ENCODE results near the gene DOCK6. TPM values are rescaled to one million over a fixed set of nuclear protein-coding genes. Genes with fewer than 3 reads are reported as not detected.

The DOCK6 gene
- total and polyA plus RNA-seq, 10 of the 15 experiments (the other 5 are each of a cell fraction or from before 2014, with no cell fraction given), result 0.76 to 24.8 (median 4.7) TPM

DNA sequence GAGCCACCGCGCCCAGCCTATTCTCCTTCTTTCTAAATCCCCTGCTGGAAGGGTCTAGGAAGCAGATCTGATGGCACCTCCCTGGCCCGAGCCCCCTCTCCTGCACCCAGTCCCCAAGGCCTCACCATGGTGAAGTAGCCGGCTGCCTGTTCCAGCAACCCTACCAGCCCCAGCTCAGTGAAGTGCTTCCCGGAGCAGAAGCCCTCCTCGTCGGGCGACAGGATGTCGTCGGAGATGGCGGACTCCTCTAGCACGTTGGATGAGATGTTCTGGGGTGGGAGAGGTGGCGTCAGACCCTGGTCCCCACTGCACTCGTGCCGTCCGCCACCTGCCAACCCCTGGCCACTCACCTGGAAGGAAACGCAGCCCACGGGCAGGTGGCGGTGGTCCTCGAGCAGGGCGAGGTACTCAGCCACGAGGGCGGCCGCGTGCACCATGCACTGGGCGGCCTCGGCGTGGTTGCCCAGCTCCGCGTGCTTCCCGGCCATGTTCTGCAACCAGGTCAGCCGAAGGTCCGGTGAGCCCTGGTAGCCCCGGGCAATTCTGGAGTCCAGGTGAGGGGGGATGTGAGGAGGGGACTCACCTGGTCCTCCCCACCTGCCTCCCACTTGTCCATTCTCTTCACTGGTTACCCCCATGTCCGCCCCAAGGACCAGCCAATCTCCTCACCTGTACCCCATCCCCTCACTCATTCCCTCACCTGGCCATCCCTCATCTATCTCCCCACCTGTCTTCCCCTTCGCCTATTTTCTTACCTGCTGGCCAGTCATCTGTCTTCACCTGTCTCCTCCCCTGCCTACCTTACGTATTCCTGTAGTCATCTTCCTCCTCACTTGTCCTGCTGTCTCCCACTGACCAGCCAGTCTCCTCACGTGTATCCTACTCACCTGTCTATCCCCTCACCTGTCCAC lies 53.5 kb downstream of the DOCK6 start:
- SMC1A ChIA-PET (ENCODE audit: uncharacterized antibody, unreplicated experiment), result no interaction called here
- no peak for FAIRE-seq
- DNase-seq (ENCODE audit: low read depth, low spot score), result no peak
- Histone ChIP-seq H3K79me2 (ENCODE audit: control insufficient read depth, insufficient read depth, low read length) (no peaks in the 10 kb centered on the region), H4K20me1 (ENCODE audit: control insufficient read depth, insufficient read depth) (no peaks in the 10 kb centered on the region), H3K4me1 (ENCODE audit: control insufficient read depth, insufficient read depth, low read length) (peaks cover 11% of the 10 kb centered on the region), H3K27me3 (replicated peaks in 1 of 2; ENCODE audit: control insufficient read depth in 2 of 2, insufficient read depth in 2 of 2, low read length in 1 of 2) (no peaks in the 10 kb centered on the region), H3K9me3 (replicated peaks; ENCODE audit: control insufficient read depth, insufficient read depth, low read length) (no peaks in the 10 kb centered on the region; the same call in 2 of the 3 replicates), H3K4me2 (ENCODE audit: control insufficient read depth, insufficient read depth) (no peak overlapping the region), H3K27ac (ENCODE audit: control insufficient read depth, insufficient read depth) (no peak overlapping the region), H3K9ac (ENCODE audit: control insufficient read depth, insufficient read depth, low read length) (no peak overlapping the region), H3K36me3 (ENCODE audit: control insufficient read depth in 2 of 2, insufficient read depth in 2 of 2, low read length in 1 of 2) (no peaks in the 10 kb centered on the region), H3K4me3 (no peak overlapping the region), H2AFZ (ENCODE audit: control insufficient read depth, low read depth, low read length) (no peak overlapping the region)
- no peak for ATAC-seq
- WGBS (ENCODE audit: insufficient coverage, insufficient replicate concordance, low lambda C conversion rate, missing lambda C conversion rate), result 88% methylated on average over 38 of the region's 38 CpGs
- in situ Hi-C loops (cut with MboI) (no loop called here), intact Hi-C loops (cut with micrococcal nuclease; ENCODE audit: unreplicated experiment) (no loop called here)
- RAD21 ChIA-PET (ENCODE audit: unreplicated experiment), result no interaction called here
- POLR2A ChIA-PET, result no interaction called here
- CTCF ChIA-PET, result interaction anchor here (0.7 to 3.2 kb wide), 2 partner anchors 83 to 201 kb away, joined by 3 to 16 read pairs; no protein-coding TSS in a partner anchor
- BruUV-seq (replicated peaks), result no TSS peak
- TF ChIP-seq, protein P1, sequence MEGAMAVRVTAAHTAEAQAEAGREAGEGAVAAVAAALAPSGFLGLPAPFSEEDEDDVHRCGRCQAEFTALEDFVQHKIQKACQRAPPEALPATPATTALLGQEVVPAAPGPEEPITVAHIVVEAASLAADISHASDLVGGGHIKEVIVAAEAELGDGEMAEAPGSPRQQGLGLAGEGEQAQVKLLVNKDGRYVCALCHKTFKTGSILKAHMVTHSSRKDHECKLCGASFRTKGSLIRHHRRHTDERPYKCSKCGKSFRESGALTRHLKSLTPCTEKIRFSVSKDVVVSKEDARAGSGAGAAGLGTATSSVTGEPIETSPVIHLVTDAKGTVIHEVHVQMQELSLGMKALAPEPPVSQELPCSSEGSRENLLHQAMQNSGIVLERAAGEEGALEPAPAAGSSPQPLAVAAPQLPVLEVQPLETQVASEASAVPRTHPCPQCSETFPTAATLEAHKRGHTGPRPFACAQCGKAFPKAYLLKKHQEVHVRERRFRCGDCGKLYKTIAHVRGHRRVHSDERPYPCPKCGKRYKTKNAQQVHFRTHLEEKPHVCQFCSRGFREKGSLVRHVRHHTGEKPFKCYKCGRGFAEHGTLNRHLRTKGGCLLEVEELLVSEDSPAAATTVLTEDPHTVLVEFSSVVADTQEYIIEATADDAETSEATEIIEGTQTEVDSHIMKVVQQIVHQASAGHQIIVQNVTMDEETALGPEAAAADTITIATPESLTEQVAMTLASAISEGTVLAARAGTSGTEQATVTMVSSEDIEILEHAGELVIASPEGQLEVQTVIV (IDR thresholded peaks at IDR 0.05; ENCODE audit: borderline replicate concordance, partially characterized antibody), result peak; percentile 26
- TF ChIP-seq NFIC (IDR thresholded peaks at IDR 0.05; ENCODE audit: low read depth, low read length), result no peak
